SHP77 treated with DMSO at 0.1 percent for 48 hours (cell line): ENCODE data around the gene NAT9.

ENCODE experiments used
- DNase-seq: peaks from one replicate; lab custom pipeline; 2025; lab: John Stamatoyannopoulos, UW

Gene NAT9

DNA sequence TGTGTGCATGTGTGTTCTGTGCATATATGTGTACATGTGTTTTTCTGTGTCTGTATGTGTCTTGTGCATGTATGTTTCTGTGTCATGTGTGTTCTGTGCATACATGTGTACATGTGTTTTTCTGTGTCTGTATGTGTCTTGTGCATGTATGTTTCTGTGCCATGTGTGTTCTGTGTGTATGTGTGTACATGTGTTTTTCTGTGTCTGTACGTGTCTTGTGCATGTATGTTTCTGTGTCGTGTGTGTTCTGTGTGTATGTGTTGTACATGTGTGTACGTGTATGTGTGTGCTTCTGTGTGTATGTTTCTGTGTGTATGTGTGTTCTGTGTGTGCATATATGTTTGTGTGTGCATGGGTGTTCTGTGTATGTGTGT lies 47.5 kb downstream of the NAT9 start:
- no peak for DNase-seq

DNA sequence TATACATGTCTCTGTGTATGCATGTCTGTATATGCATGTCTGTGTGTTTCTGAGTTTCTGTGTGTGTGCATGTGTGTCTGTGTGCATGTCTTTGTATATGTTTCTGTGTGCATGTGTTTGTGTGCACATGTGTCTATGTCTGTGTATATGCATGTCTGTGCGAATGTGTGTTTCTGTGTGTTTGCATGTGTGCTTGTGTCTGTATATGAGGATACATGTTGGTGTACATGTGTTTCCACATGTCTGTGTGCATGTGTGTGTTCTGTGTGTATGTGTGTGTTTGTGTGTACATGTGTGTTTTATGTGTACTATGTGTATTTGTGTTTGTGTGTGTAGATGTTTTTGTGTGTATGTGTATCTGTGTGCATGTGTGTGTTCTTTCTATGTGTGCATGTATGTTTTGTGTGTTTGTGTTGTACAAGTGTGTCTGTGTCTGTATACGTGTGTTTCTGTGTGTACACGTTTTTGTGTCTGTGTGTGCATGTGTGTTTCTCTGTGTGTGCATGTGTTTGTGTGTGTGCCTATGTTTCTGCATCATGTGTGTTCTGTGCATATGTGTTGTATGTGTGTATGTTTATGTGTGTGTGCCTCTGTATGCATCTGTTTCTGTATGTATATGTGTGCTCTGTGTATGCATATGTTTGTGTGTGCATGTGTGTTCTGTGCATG lies 48.0 kb downstream of the NAT9 start:
- DNase-seq, result no peak

DNA sequence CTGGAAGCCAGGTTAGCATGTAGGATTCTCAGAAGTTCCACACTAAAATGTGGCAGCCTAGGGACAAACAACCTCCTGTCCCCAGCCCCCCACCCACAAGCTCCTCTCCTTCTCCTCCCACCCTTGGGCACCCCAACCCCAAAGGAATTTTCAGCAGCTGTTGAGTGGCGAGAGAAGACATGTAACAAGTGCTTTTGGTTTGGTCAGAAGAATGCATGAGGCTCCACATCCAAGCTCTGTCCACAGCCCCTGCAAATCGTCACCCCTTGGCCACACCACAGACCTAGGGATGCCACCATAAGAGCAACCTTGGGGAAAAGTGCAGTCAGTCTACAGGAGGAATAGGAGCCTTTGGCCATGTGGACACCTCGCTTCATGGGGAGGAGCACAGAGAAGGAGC lies 51.0 kb downstream of the NAT9 start:
- DNase-seq, result no peak

DNA sequence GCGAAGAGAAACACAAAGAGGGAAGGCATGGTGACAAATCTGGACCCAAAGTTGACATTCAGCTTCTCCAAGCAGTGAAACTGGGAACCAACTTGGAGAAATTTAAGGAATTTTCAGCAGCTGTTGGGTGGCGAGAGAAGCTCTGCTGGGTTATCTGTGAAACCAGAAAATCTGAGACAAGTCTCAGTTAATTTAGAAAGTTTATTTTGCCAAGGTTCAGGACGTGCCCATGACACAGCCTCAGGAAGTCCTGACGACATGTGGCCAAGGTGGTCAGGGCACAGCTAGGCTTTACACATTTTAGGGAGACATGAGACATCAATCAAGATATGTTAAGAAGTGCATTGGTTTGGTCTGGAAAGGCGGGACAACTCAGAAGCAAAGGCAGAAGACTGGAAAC lies 52.3 kb downstream of the NAT9 start:
- DNase-seq, result no peak

DNA sequence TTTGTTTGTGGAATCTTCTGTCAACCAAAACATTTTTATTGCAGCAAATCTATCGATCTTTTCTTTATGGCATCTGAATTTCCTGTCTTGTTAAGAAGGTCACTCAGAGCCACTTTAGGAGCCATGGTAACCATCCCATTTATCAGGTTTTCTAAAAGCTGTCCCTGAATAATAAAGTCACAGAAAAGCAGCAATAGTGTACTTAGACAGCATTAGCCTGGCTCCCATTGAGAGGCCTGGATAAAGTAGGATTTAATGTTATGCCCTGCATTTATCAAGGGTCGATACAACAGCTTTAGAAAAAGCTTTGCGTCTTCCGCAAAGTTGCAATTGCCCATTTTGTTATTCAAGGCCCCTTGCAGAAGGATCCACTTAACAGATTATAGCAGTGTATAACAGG lies 53.4 kb downstream of the NAT9 start:
- DNase-seq, result no peak
